HG02610 (cell line): ENCODE results near the gene KLHDC2.
A peak's percentile ranks its signal among the peaks of the same experiment; 100 is the strongest.
"Not testable (repeated sequence)": the region's sequence is repeated elsewhere in the genome, so short reads cannot be mapped to it uniquely, and the experiment has no call there.

ENCODE experiments used
- ATAC-seq: cut with Tn5 transposase; IDR thresholded peaks from one replicate; pipeline ENCODE4 v1.9.1; 2021; ENCODE audit warnings: mild to moderate bottlenecking, moderate library complexity; ENCODE audit not compliant: unreplicated experiment

Gene KLHDC2, protein sequence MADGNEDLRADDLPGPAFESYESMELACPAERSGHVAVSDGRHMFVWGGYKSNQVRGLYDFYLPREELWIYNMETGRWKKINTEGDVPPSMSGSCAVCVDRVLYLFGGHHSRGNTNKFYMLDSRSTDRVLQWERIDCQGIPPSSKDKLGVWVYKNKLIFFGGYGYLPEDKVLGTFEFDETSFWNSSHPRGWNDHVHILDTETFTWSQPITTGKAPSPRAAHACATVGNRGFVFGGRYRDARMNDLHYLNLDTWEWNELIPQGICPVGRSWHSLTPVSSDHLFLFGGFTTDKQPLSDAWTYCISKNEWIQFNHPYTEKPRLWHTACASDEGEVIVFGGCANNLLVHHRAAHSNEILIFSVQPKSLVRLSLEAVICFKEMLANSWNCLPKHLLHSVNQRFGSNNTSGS

GRCh38 chr14:49767571-49768300 is at the start of gene KLHDC2:
TSS of gene KLHDC2 (plus strand) at chr14:49768153. CDS start at chr14:49768469, 316 bp downstream.
- ATAC-seq = peak; percentile 92

- no peak for ATAC-seq
Observed at GRCh38 chr14:49720744-49721143, 47.2 kb upstream of the KLHDC2 start.

DNA sequence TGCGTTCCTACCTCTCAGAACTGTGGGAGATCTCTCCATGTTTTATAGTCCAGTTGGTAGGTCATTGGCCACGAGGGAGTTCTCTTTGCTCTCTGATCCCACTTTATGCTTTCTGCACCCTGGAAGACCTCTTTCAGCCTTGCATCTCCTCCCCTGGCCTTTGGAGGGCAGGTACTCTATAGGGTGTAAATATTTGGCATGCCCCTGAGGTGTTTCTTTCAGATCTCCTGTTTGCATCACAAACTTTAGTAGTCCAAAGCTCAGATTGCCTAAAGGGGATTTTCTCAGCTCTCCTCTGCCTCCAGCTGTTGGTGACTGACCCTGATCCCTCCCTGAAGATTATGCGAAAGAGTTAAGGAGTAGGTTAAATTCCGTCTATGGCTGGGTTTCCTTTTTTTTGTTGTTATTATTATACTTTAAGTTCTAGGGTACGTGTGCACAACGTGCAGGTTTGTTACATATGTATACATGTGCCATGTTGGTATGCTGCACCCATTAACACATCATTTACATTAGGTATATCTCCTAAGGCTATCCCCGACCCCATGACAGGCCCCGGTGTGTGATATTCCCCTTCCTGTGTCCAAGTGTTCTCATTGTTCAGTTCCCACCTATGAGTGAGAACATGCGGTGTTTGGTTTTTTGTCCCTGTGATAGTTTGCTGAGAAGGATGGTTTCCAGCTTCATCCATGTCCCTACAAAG is 46.1 kb upstream of the KLHDC2 start:
- not testable (repeated sequence) for ATAC-seq

DNA sequence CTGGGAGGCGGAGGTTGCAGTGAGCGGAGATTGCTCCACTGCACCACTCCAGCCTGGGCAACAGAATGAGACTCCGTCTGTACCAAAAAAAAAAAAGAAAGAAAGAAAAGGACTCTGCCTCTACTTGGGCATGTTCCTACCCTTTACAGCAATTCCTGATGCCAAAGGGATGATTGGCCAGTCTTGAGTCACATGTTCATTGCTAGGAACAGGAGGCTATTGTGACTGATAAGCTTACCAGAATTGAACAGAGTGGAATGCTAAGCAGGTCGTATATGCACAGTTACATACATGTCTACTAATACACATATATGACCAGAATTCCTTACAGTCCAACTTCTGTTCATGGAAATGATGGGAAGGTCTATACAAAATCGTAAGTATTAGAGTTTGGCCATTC is 40.8 kb upstream of the KLHDC2 start:
- ATAC-seq = no peak

DNA sequence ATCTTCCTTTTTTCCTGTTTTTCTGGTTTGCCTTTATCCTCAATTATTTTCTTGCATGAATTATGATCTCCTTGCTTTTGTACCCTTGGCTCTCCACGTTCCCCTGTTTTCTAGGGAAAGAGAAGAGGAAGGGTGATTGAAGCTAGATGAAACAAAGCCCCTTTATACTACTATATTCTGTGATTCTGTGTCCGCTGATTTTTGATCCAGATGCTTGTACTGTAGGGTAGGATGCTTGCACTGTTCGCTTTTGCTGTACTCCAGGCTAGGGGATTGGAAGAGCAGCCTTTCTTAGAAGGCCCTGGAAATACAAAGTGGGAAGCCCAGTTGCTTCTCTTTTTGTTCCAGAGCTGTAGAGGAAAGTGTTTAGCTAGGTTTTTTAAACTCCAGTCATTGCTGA is 35.1 kb upstream of the KLHDC2 start:
- ATAC-seq = no peak

DNA sequence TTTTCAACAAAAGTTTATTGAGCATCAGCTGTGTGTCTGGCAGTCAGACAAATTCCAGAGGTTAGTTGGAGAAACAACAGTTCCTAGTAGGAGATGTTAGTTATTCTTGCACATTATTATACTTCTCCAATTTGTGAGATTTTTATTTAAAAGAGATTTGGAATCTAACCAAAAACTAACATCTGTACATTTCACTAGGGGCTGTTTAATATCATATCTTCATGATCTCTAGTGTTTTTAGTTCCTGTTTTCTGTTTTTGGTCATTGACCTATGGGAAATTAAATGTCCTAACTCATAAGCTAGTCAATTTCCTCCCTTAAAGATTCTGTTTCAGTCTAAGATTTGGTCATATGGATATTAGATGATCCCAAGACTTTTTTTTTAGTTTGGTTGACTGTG is 34.1 kb upstream of the KLHDC2 start:
- ATAC-seq = no peak

- ATAC-seq = not testable (repeated sequence)
Observed at GRCh38 chr14:49735669-49736068, 32.3 kb upstream of the KLHDC2 start.

GRCh38 chr14:49745191-49745590 is 22.8 kb upstream of the KLHDC2 start:
- no peak for ATAC-seq

DNA sequence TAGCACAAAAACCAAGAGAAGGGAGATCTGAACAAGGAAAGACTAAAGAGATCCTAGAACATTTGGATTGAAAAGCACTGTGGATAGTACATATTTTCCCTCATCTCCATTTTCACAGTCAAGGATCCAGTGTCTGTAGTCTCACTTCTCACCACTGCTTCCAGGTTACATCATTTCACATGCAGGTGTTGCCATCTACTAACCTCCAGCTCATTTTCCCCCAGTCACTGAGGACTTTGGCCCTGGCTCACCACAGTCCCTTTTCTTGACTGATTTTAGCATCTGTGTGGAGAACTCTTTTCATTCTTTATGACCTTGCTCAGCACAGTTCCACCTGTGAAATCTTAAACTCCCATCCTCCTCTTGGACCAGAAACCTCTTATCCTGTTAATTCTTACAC is 21.5 kb upstream of the KLHDC2 start:
- not testable (repeated sequence) for ATAC-seq

- ATAC-seq = no peak
Observed at GRCh38 chr14:49754570-49755097, 13.3 kb upstream of the KLHDC2 start.

GRCh38 chr14:49755378-49755777 is 12.6 kb upstream of the KLHDC2 start:
- ATAC-seq = no peak

- ATAC-seq = no peak
Observed at GRCh38 chr14:49761839-49762551, 6.0 kb upstream of the KLHDC2 start.

- ATAC-seq = no peak
Observed at GRCh38 chr14:49766839-49767238, 1.1 kb upstream of the KLHDC2 start.

DNA sequence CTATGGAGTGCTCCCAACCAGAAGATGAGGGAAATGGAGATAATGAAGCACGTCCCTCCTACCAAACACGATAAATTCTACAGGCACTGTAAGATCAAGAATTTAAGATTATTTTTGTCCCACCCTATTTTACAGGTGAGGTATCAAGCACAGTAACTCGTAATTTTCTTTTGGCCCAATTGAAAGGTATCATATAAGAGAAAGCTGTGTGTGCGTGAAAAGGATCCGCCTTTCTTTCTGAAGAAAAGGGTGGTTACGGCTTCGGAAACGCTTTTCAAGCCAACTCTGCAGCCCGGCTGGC is 733 bp upstream of the KLHDC2 start:
- ATAC-seq = no peak

DNA sequence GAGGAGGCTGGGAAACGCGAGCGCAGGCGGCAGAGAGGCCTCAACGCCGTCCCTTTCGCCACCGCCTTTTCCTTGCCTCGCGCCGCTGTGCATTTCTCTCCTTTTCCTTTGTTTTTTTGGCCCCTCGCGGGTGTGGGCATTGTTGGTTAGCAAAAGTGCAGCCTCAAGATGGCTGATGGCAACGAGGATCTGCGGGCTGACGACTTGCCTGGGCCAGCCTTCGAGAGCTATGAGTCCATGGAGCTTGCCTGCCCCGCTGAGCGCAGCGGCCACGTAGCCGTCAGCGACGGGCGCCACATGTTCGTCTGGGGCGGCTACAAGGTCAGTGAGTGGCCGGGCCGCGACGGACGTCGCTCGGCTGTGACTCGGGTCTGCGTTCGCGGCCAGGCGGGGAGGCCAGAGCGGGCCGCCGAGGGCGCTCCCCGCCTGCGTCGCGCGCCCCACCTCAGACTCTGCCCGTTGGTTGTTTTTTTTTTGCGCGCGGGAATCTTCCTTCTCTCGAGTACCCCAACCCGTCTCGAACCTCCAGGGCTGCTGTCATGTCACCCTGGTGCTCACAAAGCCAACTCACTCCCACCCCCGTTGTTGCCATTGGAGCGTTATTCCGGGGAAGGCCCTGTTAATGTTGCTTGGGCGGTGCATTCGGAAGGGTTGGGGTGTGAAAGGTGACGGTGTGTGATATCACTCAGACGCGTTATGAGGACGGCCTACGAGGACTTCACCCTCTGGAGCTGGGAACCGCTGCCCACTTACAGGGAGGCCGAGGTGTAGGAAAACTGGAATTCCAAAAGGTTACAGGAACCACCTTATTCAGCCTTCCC is 558 bp downstream of the KLHDC2 start:
- peak; percentile 32 for ATAC-seq

DNA sequence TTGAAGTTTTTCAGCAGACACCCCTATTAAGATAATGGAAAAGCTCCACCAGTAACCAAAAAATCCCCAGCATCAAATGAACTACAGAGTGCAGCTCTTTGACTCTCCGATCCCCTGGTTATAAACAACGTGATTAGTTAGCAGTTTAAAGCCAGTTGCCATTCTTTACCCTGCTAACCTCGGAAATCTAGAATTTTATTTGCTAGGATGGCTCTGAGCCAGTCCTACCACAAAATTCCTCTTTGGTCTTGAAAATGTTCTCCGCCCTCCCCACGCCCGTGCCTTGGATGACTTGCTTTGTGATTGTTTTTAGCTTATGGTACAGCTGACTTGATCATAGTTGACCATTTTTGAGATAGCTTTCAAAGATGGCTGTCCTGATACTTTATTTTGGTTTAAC is 1.2 kb downstream of the KLHDC2 start:
- ATAC-seq = no peak

DNA sequence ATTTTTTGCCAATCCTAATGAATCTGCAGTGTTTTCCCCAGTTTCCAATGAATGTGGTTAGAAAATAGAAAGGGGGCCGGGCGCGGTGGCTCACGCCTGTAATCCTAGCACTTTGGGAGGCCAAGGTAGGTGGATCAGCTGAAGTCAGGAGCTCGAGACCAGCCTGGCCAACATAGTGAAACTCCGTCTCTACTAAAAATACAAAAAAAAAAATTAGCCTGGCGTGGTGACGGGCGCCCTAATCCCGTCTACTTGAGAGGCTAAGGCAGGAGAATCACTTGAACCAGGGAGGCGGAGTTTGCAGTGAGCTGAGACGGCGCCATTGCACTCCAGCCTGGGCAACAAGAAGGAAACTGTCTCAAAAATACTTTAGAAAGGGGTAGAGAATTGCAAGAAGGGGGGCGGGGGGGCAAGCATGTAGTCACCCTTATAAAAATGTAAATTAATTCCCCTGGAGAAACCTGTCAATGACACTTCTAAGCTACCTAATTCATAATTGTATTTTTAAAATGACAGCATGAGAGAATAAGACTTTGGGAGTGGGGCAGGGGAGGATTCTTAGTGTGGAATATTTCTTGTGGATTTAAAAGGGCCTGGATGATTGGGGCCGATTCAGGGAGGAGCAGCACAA is 1.7 kb downstream of the KLHDC2 start:
- ATAC-seq = no peak

- ATAC-seq = no peak
Observed at GRCh38 chr14:49770212-49770817, 2.4 kb downstream of the KLHDC2 start.

DNA sequence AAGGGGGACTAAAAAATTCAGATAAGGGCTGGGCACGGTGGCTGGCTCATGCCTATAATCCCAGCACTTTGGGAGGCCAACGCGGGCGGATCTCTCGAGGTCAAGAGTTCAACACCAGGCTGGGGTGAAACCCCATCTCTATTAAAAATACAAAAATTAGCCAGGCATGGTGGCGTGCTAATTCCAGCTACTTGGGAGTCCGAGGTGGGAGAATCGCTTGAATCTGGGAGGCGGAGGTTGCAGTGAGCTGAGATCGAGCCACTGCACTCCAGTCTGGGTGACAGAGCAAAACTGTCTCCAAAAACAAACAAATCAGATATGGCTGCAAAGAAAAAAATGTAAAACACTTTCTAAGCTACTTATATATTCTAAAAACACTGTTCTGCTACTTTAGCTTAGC is 3.7 kb downstream of the KLHDC2 start:
- not testable (repeated sequence) for ATAC-seq
